Activated T-helper 2 cell treated with anti-CD3 and anti-CD28 coated beads, Interferon-gamma antibody, Interleukin-2, Interleukin-4, amounts not matched to agents 10 μg/mL and 5 μg/mL and 100 μg/mL, durations not matched to agents 14 hours and 24 hours and 36 hours (primary cell): ENCODE measurements around the gene C2orf68. TPM values are rescaled to one million over a fixed set of nuclear protein-coding genes. Genes with fewer than 3 reads are reported as not detected.
"Not testable (repeated sequence)": the region's sequence is repeated elsewhere in the genome, so short reads cannot be mapped to it uniquely, and the experiment has no call there.

Source experiments
- DNase-seq: peaks from one replicate; pipeline ENCODE4 v3.0.0; 2021; ENCODE audit warnings: low spot score
- H3K27ac Mint-ChIP-seq: one replicate; pipeline ENCODE4 v1.8.0; 2021; ENCODE audit warnings: mixed read lengths
- H3K27me3 Mint-ChIP-seq: one replicate; pipeline ENCODE4 v1.8.0; 2021; ENCODE audit warnings: low read depth, mixed read lengths
- H3K36me3 Mint-ChIP-seq: one replicate; pipeline ENCODE4 v1.8.0; 2021; ENCODE audit warnings: low read depth, mixed read lengths
- H3K4me1 Mint-ChIP-seq: one replicate; pipeline ENCODE4 v1.8.0; 2021; ENCODE audit warnings: low read depth, mixed read lengths
- H3K4me3 Mint-ChIP-seq: one replicate; pipeline ENCODE4 v1.8.0; 2021; ENCODE audit warnings: low read depth, mild to moderate bottlenecking, moderate library complexity, mixed read lengths
- H3K9me3 Mint-ChIP-seq: one replicate; pipeline ENCODE4 v1.8.0; 2021; ENCODE audit warnings: mixed read lengths
- intact Hi-C: fragments of 100-400 bp; cut with micrococcal nuclease; formaldehyde crosslinking; loops from one replicate; pipeline ENCODE4 v1.15.1; 2023
- total RNA-seq: library from RNA; stranded (reverse); gene quantifications from 2 replicates; pipeline ENCODE4 v1.2.3, GENCODE V29; 2022

C2orf68 gene
- total RNA-seq, 1 donor from 2014 or later: 35.6 TPM

GRCh38 chr2:85592299-85592698, 19.6 kb downstream of the C2orf68 start:
- H3K4me3 Mint-ChIP-seq, H3K9me3 Mint-ChIP-seq, intact Hi-C loops, DNase-seq, H3K27me3 Mint-ChIP-seq, H3K27ac Mint-ChIP-seq: not testable (repeated sequence)
- Mint-ChIP-seq H3K4me1 (peaks cover 31% of the 10 kb centered on the region), H3K36me3 (peaks cover 21% of the 10 kb centered on the region)

- no peaks in the 10 kb centered on the region for H3K27me3 Mint-ChIP-seq
- H3K9me3 Mint-ChIP-seq: no peaks in the 10 kb centered on the region
- H3K36me3 Mint-ChIP-seq: peaks cover 13% of the 10 kb centered on the region
- no peak for DNase-seq
- peaks cover 25% of the 10 kb centered on the region for H3K4me1 Mint-ChIP-seq
- H3K27ac Mint-ChIP-seq: no peak overlapping the region
- no peak overlapping the region for H3K4me3 Mint-ChIP-seq
- intact Hi-C loops: no loop called here
These were observed 20.3 kb downstream of the C2orf68 start for GRCh38 chr2:85591563-85591962.

- peaks cover 27% of the 10 kb centered on the region for H3K4me1 Mint-ChIP-seq
- H3K4me3 Mint-ChIP-seq: no peak overlapping the region
- H3K9me3 Mint-ChIP-seq: no peaks in the 10 kb centered on the region
- no peak overlapping the region for H3K27ac Mint-ChIP-seq
- H3K36me3 Mint-ChIP-seq: peaks cover 13% of the 10 kb centered on the region
- intact Hi-C loops: no loop called here
- no peaks in the 10 kb centered on the region for H3K27me3 Mint-ChIP-seq
- no peak for DNase-seq
These were observed 20.9 kb downstream of the C2orf68 start for GRCh38 chr2:85590950-85591349.

GRCh38 chr2:85589982-85590791, 21.7 kb downstream of the C2orf68 start:
- H3K36me3 Mint-ChIP-seq: peaks cover 5% of the 10 kb centered on the region
- H3K4me1 Mint-ChIP-seq: peaks cover 31% of the 10 kb centered on the region
- intact Hi-C loops: no loop called here
- DNase-seq: no peak
- H3K27ac Mint-ChIP-seq: no peak overlapping the region
- no peak overlapping the region for H3K4me3 Mint-ChIP-seq
- no peaks in the 10 kb centered on the region for H3K27me3 Mint-ChIP-seq
- H3K9me3 Mint-ChIP-seq: no peaks in the 10 kb centered on the region

- peaks cover 30% of the 10 kb centered on the region for H3K4me1 Mint-ChIP-seq
These were observed 22.7 kb downstream of the C2orf68 start for GRCh38 chr2:85589181-85589580.

GRCh38 chr2:85588645-85589044, 23.2 kb downstream of the C2orf68 start:
- no peak for DNase-seq
- Mint-ChIP-seq H3K9me3 (no peaks in the 10 kb centered on the region), H3K4me1 (peaks cover 31% of the 10 kb centered on the region), H3K36me3 (peaks cover 3% of the 10 kb centered on the region), H3K27me3 (no peaks in the 10 kb centered on the region), H3K27ac (no peak overlapping the region), H3K4me3 (no peak overlapping the region)
- intact Hi-C loops: no loop called here

More at GRCh38 chr2:85589181-85589580, 22.7 kb downstream of the C2orf68 start:
- Mint-ChIP-seq H3K27me3 (no peaks in the 10 kb centered on the region), H3K4me3 (no peak overlapping the region), H3K36me3 (peaks cover 3% of the 10 kb centered on the region), H3K9me3 (no peaks in the 10 kb centered on the region), H3K27ac (no peak overlapping the region)
- DNase-seq: no peak
- intact Hi-C loops: no loop called here

- peaks cover 8% of the 10 kb centered on the region for H3K36me3 Mint-ChIP-seq
- H3K27ac Mint-ChIP-seq: no peak overlapping the region
- no peaks in the 10 kb centered on the region for H3K27me3 Mint-ChIP-seq
- H3K4me1 Mint-ChIP-seq: peaks cover 35% of the 10 kb centered on the region
- intact Hi-C loops: no loop called here
- DNase-seq: no peak
- H3K4me3 Mint-ChIP-seq: no peak overlapping the region
- H3K9me3 Mint-ChIP-seq: no peaks in the 10 kb centered on the region
These were observed 23.6 kb downstream of the C2orf68 start for GRCh38 chr2:85588236-85588635.

GRCh38 chr2:85585781-85586105, 26.1 kb downstream of the C2orf68 start:
- Mint-ChIP-seq H3K4me3 (peak overlapping the region; percentile 85), H3K4me1 (peaks cover 37% of the 10 kb centered on the region), H3K36me3 (peaks cover 22% of the 10 kb centered on the region), H3K9me3 (no peaks in the 10 kb centered on the region), H3K27ac (peak overlapping the region; percentile 91), H3K27me3 (no peaks in the 10 kb centered on the region)
- DNase-seq: no peak
- intact Hi-C loops: no loop called here

GRCh38 chr2:85584857-85585780, 26.7 kb downstream of the C2orf68 start:
- DNase-seq: no peak
- Mint-ChIP-seq H3K9me3 (no peaks in the 10 kb centered on the region), H3K27me3 (no peaks in the 10 kb centered on the region), H3K36me3 (peaks cover 25% of the 10 kb centered on the region), H3K4me1 (peaks cover 38% of the 10 kb centered on the region), H3K27ac (peak overlapping the region; percentile 91), H3K4me3 (peak overlapping the region; percentile 85)
- intact Hi-C loops: no loop called here

GRCh38 chr2:85584354-85584856, 27.5 kb downstream of the C2orf68 start, which contains the start of gene VAMP5:
Gene VAMP5 (plus strand): TSS chr2:85584431. CDS start chr2:85584491, 60 bp downstream.
- DNase-seq: no peak
- Mint-ChIP-seq H3K9me3 (no peaks in the 10 kb centered on the region), H3K27me3 (no peaks in the 10 kb centered on the region), H3K4me1 (peaks cover 41% of the 10 kb centered on the region), H3K27ac (peak within 1 kb of the TSS; percentile 91), H3K4me3 (peak within 1 kb of the TSS; percentile 85), H3K36me3 (peaks cover 29% of the 10 kb centered on the region)
- intact Hi-C loops: no loop called here

GRCh38 chr2:85583667-85584353, 28.1 kb downstream of the C2orf68 start:
- peak; percentile 32 for DNase-seq
- Mint-ChIP-seq H3K9me3 (no peaks in the 10 kb centered on the region), H3K36me3 (peaks cover 32% of the 10 kb centered on the region), H3K27ac (peak overlapping the region; percentile 79), H3K4me3 (peak overlapping the region; percentile 75), H3K4me1 (peaks cover 44% of the 10 kb centered on the region), H3K27me3 (no peaks in the 10 kb centered on the region)
- intact Hi-C loops: no loop called here

- Mint-ChIP-seq H3K36me3 (peaks cover 34% of the 10 kb centered on the region), H3K27ac (peak overlapping the region; percentile 25), H3K4me1 (peaks cover 41% of the 10 kb centered on the region), H3K4me3 (no peak overlapping the region), H3K9me3 (no peaks in the 10 kb centered on the region), H3K27me3 (no peaks in the 10 kb centered on the region)
- intact Hi-C loops: no loop called here
- DNase-seq: no peak
These were observed 29.4 kb downstream of the C2orf68 start for GRCh38 chr2:85582492-85582891.
